Measurements from ENCODE around the gene LEFTY2. TPM values are rescaled to one million over a fixed set of nuclear protein-coding genes. Genes with fewer than 3 reads are reported as not detected.
"Not testable (repeated sequence)": the region's sequence is repeated elsewhere in the genome, so short reads cannot be mapped to it uniquely, and the experiment has no call there.

Gene LEFTY2
- total RNA-seq, 1 donor from 2014 or later = 0.74 TPM

- H3K4me3 Mint-ChIP-seq = no peak overlapping the region
- H3K4me1 Mint-ChIP-seq = peaks cover 2% of the 10 kb centered on the region
- no peaks in the 10 kb centered on the region for H3K27me3 Mint-ChIP-seq (ENCODE audit: low read depth)
- TF ChIP-seq CTCF (IDR thresholded peaks at IDR 0.05; ENCODE audit: unreplicated experiment) = no peak
- H3K9me3 Mint-ChIP-seq = peaks cover 9% of the 10 kb centered on the region
- H3K27ac Mint-ChIP-seq = no peak overlapping the region
- H3K36me3 Mint-ChIP-seq = peaks cover 36% of the 10 kb centered on the region
- DNase-seq (ENCODE audit: low spot score in 2 of 2, unreplicated experiment in 2 of 2) = no peak
Observed at GRCh38 chr1:225977937-225978748, 37.1 kb upstream of the LEFTY2 start.

DNA sequence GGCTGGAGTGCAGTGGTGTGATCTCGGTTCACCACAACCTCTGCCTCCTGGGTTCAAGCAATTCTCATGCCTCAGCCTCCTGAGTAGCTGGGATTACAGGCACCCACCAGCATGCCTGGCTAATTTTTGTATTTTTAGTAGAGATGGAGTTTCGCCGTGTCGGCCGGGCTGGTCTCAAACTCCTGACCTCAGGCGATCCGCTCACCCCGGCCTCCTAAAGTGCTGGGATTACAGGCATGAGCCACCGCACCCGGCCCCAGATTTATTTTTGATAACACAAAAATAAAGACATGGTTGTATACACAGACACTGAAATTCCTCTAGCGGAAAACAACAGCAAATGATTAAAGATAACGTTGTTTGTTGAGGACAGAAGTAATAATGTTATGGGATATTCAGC lies 34.1 kb upstream of the LEFTY2 start:
- not testable (repeated sequence) for H3K4me1 Mint-ChIP-seq; H3K27ac Mint-ChIP-seq; DNase-seq (ENCODE audit: low spot score in 2 of 2, unreplicated experiment in 2 of 2); H3K9me3 Mint-ChIP-seq; H3K27me3 Mint-ChIP-seq (ENCODE audit: low read depth); H3K4me3 Mint-ChIP-seq
- H3K36me3 Mint-ChIP-seq = peaks cover 17% of the 10 kb centered on the region

- Mint-ChIP-seq H3K4me1 (peaks cover 2% of the 10 kb centered on the region), H3K4me3 (no peak overlapping the region), H3K36me3 (peaks cover 10% of the 10 kb centered on the region), H3K27me3 (ENCODE audit: low read depth) (no peaks in the 10 kb centered on the region), H3K27ac (no peak overlapping the region), H3K9me3 (peaks cover 5% of the 10 kb centered on the region)
- no peak for TF ChIP-seq CTCF (IDR thresholded peaks at IDR 0.05; ENCODE audit: unreplicated experiment)
- DNase-seq (ENCODE audit: low spot score in 2 of 2, unreplicated experiment in 2 of 2) = no peak
Observed at GRCh38 chr1:225974454-225974853, 33.4 kb upstream of the LEFTY2 start.

DNA sequence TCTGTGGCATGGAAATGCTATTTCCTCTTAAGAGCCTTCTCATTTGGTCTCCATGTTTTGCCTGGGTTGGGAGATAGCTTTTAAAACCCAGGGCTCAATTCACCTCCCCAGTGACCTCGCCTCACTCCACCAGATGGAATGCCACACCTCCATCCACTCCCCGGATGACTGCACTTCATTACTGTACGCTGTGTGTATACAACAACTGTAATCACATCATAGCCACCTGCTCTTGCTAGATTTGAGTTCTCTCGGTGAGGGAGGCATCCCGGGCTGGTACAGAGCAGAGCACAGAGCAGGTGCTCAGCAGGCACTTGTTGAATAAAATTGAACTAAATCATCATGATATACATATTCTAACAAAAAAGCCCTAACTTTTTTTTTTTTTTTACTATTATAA lies 32.1 kb upstream of the LEFTY2 start:
- no peak overlapping the region for H3K27ac Mint-ChIP-seq
- H3K27me3 Mint-ChIP-seq (ENCODE audit: low read depth) = no peaks in the 10 kb centered on the region

DNA sequence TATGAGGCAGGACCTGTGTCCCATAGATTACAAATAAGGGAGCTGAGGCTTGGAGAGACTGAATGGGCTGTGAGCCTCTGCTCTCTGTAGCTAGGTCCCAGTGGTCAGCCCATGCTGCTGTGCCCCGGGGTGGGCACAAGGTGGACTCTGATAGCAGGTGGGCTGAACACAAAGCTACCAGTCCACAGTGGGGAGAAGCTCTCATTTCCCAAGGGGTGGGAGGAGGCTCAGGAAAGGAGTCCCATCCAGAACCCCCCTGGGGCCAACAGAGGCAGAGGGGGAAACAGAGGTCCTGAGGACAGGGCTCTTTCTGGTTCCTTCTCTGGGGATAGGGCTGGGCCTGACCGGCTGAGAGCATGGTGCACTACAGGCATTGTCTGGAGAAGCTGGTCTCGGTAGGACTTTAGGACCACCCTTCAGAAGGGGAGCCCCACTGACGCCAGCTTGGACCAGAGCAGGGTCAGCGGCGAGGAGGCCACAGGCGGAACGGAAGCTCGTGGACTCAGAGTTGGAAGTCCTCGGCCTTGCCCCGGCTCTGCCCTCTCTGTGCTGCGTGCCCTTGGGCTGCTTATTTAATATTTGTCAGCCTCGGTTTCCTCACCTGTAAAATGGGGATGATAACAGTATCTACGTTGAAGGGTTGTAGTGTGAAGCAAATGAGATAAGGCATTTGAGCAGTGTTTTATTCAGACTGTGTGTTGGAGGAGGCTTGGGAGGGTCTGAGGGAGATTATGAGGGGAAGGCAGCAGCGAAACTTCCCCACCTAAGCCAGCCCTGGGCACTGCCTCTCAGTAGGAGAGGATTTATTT lies 31.5 kb upstream of the LEFTY2 start:
- no peaks in the 10 kb centered on the region for H3K27me3 Mint-ChIP-seq (ENCODE audit: low read depth)
- H3K36me3 Mint-ChIP-seq = peaks cover 8% of the 10 kb centered on the region
- no peak for TF ChIP-seq CTCF (IDR thresholded peaks at IDR 0.05; ENCODE audit: unreplicated experiment)
- peaks cover 7% of the 10 kb centered on the region for H3K4me1 Mint-ChIP-seq
- DNase-seq (ENCODE audit: low spot score in 2 of 2, unreplicated experiment in 2 of 2) = no peak
- no peak overlapping the region for H3K4me3 Mint-ChIP-seq
- H3K27ac Mint-ChIP-seq = no peak overlapping the region
- peaks cover 5% of the 10 kb centered on the region for H3K9me3 Mint-ChIP-seq

More for the DNA sequence above, 32.1 kb upstream of the LEFTY2 start:
- no peak for TF ChIP-seq CTCF (IDR thresholded peaks at IDR 0.05; ENCODE audit: unreplicated experiment)
- no peak overlapping the region for H3K4me3 Mint-ChIP-seq
- H3K36me3 Mint-ChIP-seq = peaks cover 8% of the 10 kb centered on the region
- H3K9me3 Mint-ChIP-seq = peaks cover 5% of the 10 kb centered on the region
- DNase-seq (ENCODE audit: low spot score in 2 of 2, unreplicated experiment in 2 of 2) = no peak
- H3K4me1 Mint-ChIP-seq = peaks cover 7% of the 10 kb centered on the region

GRCh38 chr1:225970592-225971157 lies 29.7 kb upstream of the LEFTY2 start:
- H3K4me3 Mint-ChIP-seq, H3K36me3 Mint-ChIP-seq: not testable (repeated sequence)

DNA sequence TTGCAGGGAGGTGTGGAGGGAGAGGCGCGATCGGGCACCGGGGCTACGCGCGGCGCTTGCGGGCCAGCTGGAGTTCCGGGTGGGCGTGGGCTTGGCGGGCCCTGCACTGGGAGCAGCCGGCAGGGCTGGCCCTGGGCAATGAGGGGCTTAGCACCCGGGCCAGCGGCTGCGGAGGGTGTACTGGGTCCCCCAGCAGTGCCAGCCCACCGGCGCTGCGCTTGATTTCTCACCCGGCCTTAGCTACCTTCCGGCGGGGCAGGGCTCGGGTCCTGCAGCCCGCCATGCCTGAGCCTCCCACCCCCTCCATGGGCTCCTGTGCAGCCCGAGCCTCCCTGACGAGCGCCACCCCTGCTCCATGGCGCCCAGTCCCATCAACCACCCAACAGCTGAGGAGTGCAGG lies 28.7 kb upstream of the LEFTY2 start:
- not testable (repeated sequence) for H3K27ac Mint-ChIP-seq; H3K27me3 Mint-ChIP-seq (ENCODE audit: low read depth); H3K9me3 Mint-ChIP-seq; DNase-seq (ENCODE audit: low spot score in 2 of 2, unreplicated experiment in 2 of 2); H3K36me3 Mint-ChIP-seq; H3K4me1 Mint-ChIP-seq; H3K4me3 Mint-ChIP-seq

More at GRCh38 chr1:225970592-225971157, 29.7 kb upstream of the LEFTY2 start:
- DNase-seq (ENCODE audit: low spot score in 2 of 2, unreplicated experiment in 2 of 2); H3K27ac Mint-ChIP-seq; H3K9me3 Mint-ChIP-seq; H3K27me3 Mint-ChIP-seq (ENCODE audit: low read depth); H3K4me1 Mint-ChIP-seq: not testable (repeated sequence)

Data from mesothelial cell of epicardium (in vitro differentiated cells).